ENCODE results near the gene KIAA0825. TPM values are rescaled to one million over a fixed set of nuclear protein-coding genes. Genes with fewer than 3 reads are reported as not detected.

The KIAA0825 gene
- total RNA-seq, 1 donor, result 9.5 TPM

GRCh38 chr5:94469894-94470329 lies 148.5 kb downstream of the KIAA0825 start:
- H3K4me3 ChIP-seq (ENCODE audit: low read depth, low read length), result no peak overlapping the region
- TF ChIP-seq CTCF (IDR thresholded peaks at IDR 0.05; ENCODE audit: insufficient read depth, low read depth, low read length), result no peak
- peak; percentile 79 for DNase-seq (ENCODE audit: low read depth)

- no peak for TF ChIP-seq CTCF (IDR thresholded peaks at IDR 0.05; ENCODE audit: insufficient read depth, low read depth, low read length)
- no peak for DNase-seq (ENCODE audit: low read depth)
- H3K4me3 ChIP-seq (ENCODE audit: low read depth, low read length), result no peak overlapping the region
These were observed 150.2 kb downstream of the KIAA0825 start for GRCh38 chr5:94467954-94468930.

- TF ChIP-seq CTCF (IDR thresholded peaks at IDR 0.05; ENCODE audit: insufficient read depth, low read depth, low read length), result no peak
- H3K4me3 ChIP-seq (ENCODE audit: low read depth, low read length), result no peak overlapping the region
- no peak for DNase-seq (ENCODE audit: low read depth)
These were observed 151.0 kb downstream of the KIAA0825 start for GRCh38 chr5:94467346-94467953.

- TF ChIP-seq CTCF (IDR thresholded peaks at IDR 0.05; ENCODE audit: insufficient read depth, low read depth, low read length), result no peak
- no peak overlapping the region for H3K4me3 ChIP-seq (ENCODE audit: low read depth, low read length)
- peak; percentile 25 for DNase-seq (ENCODE audit: low read depth)
These were observed 154.7 kb downstream of the KIAA0825 start for GRCh38 chr5:94463739-94464138.

GRCh38 chr5:94461131-94461530 lies 157.3 kb downstream of the KIAA0825 start:
- no peak for DNase-seq (ENCODE audit: low read depth)
- no peak for TF ChIP-seq CTCF (IDR thresholded peaks at IDR 0.05; ENCODE audit: insufficient read depth, low read depth, low read length)
- no peak overlapping the region for H3K4me3 ChIP-seq (ENCODE audit: low read depth, low read length)

GRCh38 chr5:94459915-94460314 lies 158.5 kb downstream of the KIAA0825 start:
- no peak overlapping the region for H3K4me3 ChIP-seq (ENCODE audit: low read depth, low read length)
- no peak for TF ChIP-seq CTCF (IDR thresholded peaks at IDR 0.05; ENCODE audit: insufficient read depth, low read depth, low read length)
- no peak for DNase-seq (ENCODE audit: low read depth)

All from fibroblast of villous mesenchyme (primary cell).